ENCODE measurements around the gene CST8. TPM values are rescaled to one million over a fixed set of nuclear protein-coding genes. Genes with fewer than 3 reads are reported as not detected.
"Not testable (repeated sequence)": the region's sequence is repeated elsewhere in the genome, so short reads cannot be mapped to it uniquely, and the experiment has no call there.

Gene CST8
- polyA plus RNA-seq, 1 donor = not detected

DNA sequence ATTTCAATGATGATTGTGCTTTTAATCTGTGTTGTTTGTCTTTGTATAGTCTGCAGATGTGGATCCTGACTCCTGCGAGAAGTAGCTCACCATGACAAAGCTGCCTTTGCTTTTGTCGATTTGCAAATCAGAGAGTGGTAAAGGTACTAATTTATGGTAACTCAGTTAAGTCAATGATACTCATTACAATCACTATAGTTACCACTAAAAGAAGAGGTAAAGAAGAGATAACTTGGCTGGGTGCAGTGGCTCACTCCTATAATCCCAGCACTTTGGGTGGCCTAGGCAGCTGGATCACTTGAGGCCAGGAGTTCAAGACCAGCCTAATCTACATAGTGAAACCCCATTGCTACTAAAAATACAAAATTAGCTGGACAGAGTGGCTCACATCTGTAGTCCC is 17.6 kb upstream of the CST8 start:
- not testable (repeated sequence) for H3K27me3 ChIP-seq (ENCODE audit: control insufficient read depth, insufficient read depth, low read length); H3K9me3 ChIP-seq (ENCODE audit: control insufficient read depth, low read depth, low read length)
- WGBS (ENCODE audit: insufficient coverage, low lambda C conversion rate) = no CpG with 5 or more reads among the region's 2 CpGs

DNA sequence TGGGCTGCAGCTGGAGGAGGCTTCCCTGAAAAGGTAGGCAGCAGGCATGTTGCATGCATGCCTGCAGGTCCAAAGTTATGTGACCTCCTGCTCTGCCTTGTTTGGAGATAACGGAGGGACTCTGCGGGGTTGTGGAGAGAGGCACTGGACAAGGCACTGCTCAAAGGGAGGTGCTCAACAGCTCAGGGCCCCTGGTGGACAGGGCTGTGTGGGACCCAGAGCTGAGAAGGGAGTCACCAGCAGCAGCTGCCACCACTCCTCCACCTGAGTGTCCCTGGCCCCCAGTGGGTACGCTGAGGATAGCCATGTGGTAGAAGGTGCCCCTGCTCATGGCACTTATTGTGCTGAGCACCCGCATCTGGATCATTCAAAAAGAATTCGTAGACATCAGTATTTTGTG is 15.5 kb upstream of the CST8 start:
- H3K27me3 ChIP-seq (ENCODE audit: control insufficient read depth, insufficient read depth, low read length) = no peaks in the 10 kb centered on the region
- H3K36me3 ChIP-seq (ENCODE audit: control insufficient read depth, insufficient read depth, low read length) = no peaks in the 10 kb centered on the region
- H3K4me1 ChIP-seq (ENCODE audit: control insufficient read depth, insufficient read depth, low read length) = no peaks in the 10 kb centered on the region
- DNase-seq = no peak
- no peak overlapping the region for H3K4me3 ChIP-seq (ENCODE audit: low read length)
- H3K9me3 ChIP-seq (ENCODE audit: control insufficient read depth, low read depth, low read length) = no peaks in the 10 kb centered on the region
- no peak overlapping the region for H3K27ac ChIP-seq (ENCODE audit: low read length)
- 80% methylated on average over 1 of the region's 5 CpGs for WGBS (ENCODE audit: insufficient coverage, low lambda C conversion rate)

More for the DNA sequence above, 17.6 kb upstream of the CST8 start:
- not testable (repeated sequence) for H3K27ac ChIP-seq (ENCODE audit: low read length); H3K4me1 ChIP-seq (ENCODE audit: control insufficient read depth, insufficient read depth, low read length); H3K36me3 ChIP-seq (ENCODE audit: control insufficient read depth, insufficient read depth, low read length); DNase-seq; H3K4me3 ChIP-seq (ENCODE audit: low read length)

DNA sequence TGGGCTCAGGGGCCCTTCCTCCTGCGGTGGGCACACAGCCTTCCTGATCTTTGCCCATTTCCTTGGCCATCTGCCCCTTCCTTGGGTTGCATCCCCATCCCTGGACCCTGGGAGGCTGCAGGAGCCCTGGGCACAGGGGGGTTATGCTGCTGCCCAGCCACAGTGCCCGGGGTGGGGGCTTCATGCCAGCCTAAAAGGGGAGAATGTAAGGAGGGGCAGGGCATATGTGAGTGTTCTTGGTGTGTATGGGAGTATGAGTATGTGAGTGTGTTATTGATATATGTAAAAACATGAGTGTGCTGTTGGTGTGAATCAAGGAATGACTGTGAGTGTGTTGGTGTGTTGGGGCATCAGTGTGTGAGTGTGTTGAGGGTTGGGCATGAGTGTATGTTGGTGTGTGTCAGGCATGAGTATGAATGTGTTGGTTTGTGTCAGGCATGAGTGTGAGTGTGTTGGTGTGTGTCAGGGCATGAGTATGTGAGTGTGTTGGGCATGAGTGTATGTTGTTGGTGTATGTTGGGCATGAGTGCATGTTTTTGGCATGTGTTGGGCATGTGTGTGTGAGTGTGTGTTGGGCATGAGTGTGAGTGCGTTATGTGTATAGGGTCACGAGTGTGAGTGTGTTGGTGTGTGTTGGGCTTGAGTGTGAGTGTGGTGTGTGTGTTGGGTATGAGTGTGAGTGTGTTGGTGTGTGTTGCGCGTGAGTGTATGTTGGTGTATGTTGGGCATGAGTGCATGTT is 14.7 kb upstream of the CST8 start:
- Histone ChIP-seq H3K4me3 (ENCODE audit: low read length) (no peak overlapping the region), H3K9me3 (ENCODE audit: control insufficient read depth, low read depth, low read length) (no peaks in the 10 kb centered on the region), H3K27ac (ENCODE audit: low read length) (no peak overlapping the region), H3K36me3 (ENCODE audit: control insufficient read depth, insufficient read depth, low read length) (no peaks in the 10 kb centered on the region), H3K27me3 (ENCODE audit: control insufficient read depth, insufficient read depth, low read length) (no peaks in the 10 kb centered on the region), H3K4me1 (ENCODE audit: control insufficient read depth, insufficient read depth, low read length) (no peaks in the 10 kb centered on the region)
- WGBS (ENCODE audit: insufficient coverage, low lambda C conversion rate) = no CpG with 5 or more reads among the region's 6 CpGs
- no peak for DNase-seq

DNA sequence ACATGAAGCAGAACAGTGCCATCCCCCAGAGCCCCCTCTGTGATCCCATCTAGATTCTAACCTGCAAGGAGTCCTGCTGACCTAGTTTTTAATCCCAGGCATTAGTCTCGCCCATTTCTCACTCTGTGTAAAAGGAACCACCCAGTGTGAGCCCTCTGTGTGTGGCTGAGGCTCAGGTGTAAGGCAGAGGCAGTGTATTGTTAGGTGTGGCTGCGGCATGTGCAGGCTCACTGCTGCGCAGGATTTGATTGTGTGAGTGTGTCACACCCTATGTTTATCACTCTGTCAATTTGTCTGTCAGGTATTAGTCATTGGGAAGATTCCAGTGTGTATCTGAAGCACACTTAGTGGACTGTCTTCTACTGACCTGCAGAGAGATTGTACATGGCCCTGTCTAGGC is 13.7 kb upstream of the CST8 start:
- Histone ChIP-seq H3K27ac (ENCODE audit: low read length) (no peak overlapping the region), H3K4me3 (ENCODE audit: low read length) (no peak overlapping the region), H3K36me3 (ENCODE audit: control insufficient read depth, insufficient read depth, low read length) (no peaks in the 10 kb centered on the region), H3K27me3 (ENCODE audit: control insufficient read depth, insufficient read depth, low read length) (no peaks in the 10 kb centered on the region), H3K9me3 (ENCODE audit: control insufficient read depth, low read depth, low read length) (no peaks in the 10 kb centered on the region), H3K4me1 (ENCODE audit: control insufficient read depth, insufficient read depth, low read length) (no peaks in the 10 kb centered on the region)
- DNase-seq = no peak
- WGBS (ENCODE audit: insufficient coverage, low lambda C conversion rate) = no CpG with 5 or more reads among the region's 3 CpGs

DNA sequence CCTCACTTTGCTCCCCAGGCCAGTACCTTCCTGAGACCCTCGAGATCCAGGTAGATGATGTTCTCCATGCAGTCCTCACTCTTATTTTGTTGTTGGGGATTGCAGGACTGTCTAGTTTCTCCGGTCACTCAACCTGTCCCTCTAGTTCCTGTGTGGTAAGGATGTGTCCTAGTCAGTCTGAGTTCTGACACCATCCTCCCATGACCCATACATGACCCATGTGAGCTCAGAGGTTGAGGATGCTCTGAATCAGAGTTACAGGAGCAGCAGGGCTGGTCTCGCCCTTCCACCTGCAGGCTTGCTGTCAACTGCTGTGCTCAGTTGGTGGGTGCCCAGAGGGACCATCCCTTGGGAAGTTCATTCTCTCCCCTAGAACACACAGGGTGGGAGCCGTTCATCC is 11.9 kb upstream of the CST8 start:
- WGBS (ENCODE audit: insufficient coverage, low lambda C conversion rate) = no CpG with 5 or more reads among the region's 4 CpGs
- Histone ChIP-seq H3K36me3 (ENCODE audit: control insufficient read depth, insufficient read depth, low read length) (no peaks in the 10 kb centered on the region), H3K9me3 (ENCODE audit: control insufficient read depth, low read depth, low read length) (no peaks in the 10 kb centered on the region)

DNA sequence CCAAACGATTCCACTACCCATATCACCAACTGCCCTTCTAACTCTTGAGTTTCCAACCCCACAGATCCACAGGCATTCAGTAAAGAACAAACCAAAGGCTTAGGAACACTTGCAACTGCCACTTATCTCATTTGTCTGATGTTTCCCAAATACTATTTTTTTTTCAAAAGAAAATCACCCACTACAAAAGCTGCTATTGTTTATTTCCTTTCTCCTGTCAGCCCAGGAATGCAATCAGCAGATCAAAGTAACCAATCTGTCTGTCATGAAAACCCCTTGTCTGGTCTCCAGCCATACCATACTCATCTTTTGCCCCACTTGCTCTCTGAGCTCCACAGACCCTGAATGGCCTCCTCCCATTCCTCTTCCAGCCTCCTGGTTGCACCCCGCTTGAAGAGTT is 8.8 kb upstream of the CST8 start:
- H3K27ac ChIP-seq (ENCODE audit: low read length) = no peak overlapping the region
- H3K4me3 ChIP-seq (ENCODE audit: low read length) = no peak overlapping the region
- H3K36me3 ChIP-seq (ENCODE audit: control insufficient read depth, insufficient read depth, low read length) = no peaks in the 10 kb centered on the region
- no peaks in the 10 kb centered on the region for H3K4me1 ChIP-seq (ENCODE audit: control insufficient read depth, insufficient read depth, low read length)
- H3K9me3 ChIP-seq (ENCODE audit: control insufficient read depth, low read depth, low read length) = no peaks in the 10 kb centered on the region
- H3K27me3 ChIP-seq (ENCODE audit: control insufficient read depth, insufficient read depth, low read length) = no peaks in the 10 kb centered on the region
- no peak for DNase-seq
- no CpG with 5 or more reads among the region's 2 CpGs for WGBS (ENCODE audit: insufficient coverage, low lambda C conversion rate)

More for the DNA sequence above, 11.9 kb upstream of the CST8 start:
- Histone ChIP-seq H3K27ac (ENCODE audit: low read length) (no peak overlapping the region), H3K27me3 (ENCODE audit: control insufficient read depth, insufficient read depth, low read length) (no peaks in the 10 kb centered on the region), H3K4me3 (ENCODE audit: low read length) (no peak overlapping the region), H3K4me1 (ENCODE audit: control insufficient read depth, insufficient read depth, low read length) (no peaks in the 10 kb centered on the region)
- DNase-seq = no peak

DNA sequence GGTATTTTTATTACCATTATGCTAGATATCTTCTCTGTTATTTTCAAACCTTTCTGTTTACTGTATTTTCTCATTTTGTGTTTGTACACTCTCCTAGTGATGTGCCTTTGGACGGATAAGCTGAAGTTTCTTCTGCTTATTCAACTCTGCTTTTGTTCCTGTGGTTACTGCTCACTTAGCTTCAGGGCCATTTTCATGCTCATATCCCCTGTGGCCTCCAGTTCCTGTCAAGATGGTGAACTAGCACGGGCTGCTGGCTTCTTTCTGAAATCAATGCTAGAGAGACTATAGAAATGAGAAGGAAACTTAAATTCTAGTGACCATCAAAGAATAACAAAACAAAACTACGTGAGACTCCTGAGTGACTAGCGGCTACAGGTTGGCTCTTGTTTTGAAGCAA is 6.8 kb upstream of the CST8 start:
- 79% methylated on average over 2 of the region's 4 CpGs for WGBS (ENCODE audit: insufficient coverage, low lambda C conversion rate)
- H3K4me1 ChIP-seq (ENCODE audit: control insufficient read depth, insufficient read depth, low read length) = no peaks in the 10 kb centered on the region
- DNase-seq = no peak
- H3K27ac ChIP-seq (ENCODE audit: low read length) = no peak overlapping the region
- no peaks in the 10 kb centered on the region for H3K36me3 ChIP-seq (ENCODE audit: control insufficient read depth, insufficient read depth, low read length)
- no peaks in the 10 kb centered on the region for H3K9me3 ChIP-seq (ENCODE audit: control insufficient read depth, low read depth, low read length)
- H3K27me3 ChIP-seq (ENCODE audit: control insufficient read depth, insufficient read depth, low read length) = no peaks in the 10 kb centered on the region
- H3K4me3 ChIP-seq (ENCODE audit: low read length) = no peak overlapping the region

DNA sequence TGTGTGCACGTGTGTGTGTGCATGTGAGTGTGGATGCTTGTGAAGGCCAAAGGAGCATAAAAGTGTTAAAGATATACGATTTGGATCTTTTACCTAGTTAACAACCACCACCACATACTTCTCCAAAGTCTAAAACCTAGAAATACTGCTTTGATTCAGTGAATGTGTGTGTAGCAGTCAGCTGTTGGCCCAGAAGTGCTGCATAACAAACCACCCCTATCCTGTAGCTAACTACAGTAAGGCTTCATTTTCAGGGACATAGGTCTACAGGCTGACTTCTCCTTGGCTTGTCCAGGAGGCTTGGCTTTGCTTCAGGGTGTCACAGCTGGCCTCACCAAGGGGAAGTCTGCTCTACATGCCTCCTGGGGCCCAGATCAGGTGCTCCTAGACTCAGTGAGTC is 2.4 kb upstream of the CST8 start:
- no peaks in the 10 kb centered on the region for H3K27me3 ChIP-seq (ENCODE audit: control insufficient read depth, insufficient read depth, low read length)
- no peaks in the 10 kb centered on the region for H3K4me1 ChIP-seq (ENCODE audit: control insufficient read depth, insufficient read depth, low read length)
- no peaks in the 10 kb centered on the region for H3K36me3 ChIP-seq (ENCODE audit: control insufficient read depth, insufficient read depth, low read length)
- no peak for DNase-seq
- H3K4me3 ChIP-seq (ENCODE audit: low read length) = no peak overlapping the region
- H3K9me3 ChIP-seq (ENCODE audit: control insufficient read depth, low read depth, low read length) = no peaks in the 10 kb centered on the region
- no peak overlapping the region for H3K27ac ChIP-seq (ENCODE audit: low read length)
- WGBS (ENCODE audit: insufficient coverage, low lambda C conversion rate) = no CpG with 5 or more reads among the region's 2 CpGs

DNA sequence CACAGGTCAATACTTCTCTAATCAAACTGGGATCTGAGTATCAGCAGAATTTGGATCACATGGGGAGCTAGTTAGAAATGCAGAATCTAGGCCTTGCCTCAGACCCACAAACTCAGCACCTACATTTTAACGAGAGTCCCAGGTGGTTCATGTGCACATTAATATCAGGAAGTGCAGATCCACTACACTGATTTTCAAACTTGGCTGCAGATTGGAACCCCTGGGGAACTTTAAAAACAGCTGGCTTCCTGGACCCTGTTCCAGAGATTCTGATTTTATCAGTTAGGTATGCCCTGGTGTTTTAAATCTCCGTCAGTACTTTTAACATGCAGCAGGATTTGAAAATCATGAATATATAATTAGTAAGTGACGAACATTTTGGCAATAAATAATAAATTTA is 1.9 kb upstream of the CST8 start:
- Histone ChIP-seq H3K27me3 (ENCODE audit: control insufficient read depth, insufficient read depth, low read length) (no peaks in the 10 kb centered on the region), H3K4me3 (ENCODE audit: low read length) (no peak overlapping the region), H3K36me3 (ENCODE audit: control insufficient read depth, insufficient read depth, low read length) (no peaks in the 10 kb centered on the region), H3K27ac (ENCODE audit: low read length) (no peak overlapping the region), H3K9me3 (ENCODE audit: control insufficient read depth, low read depth, low read length) (no peaks in the 10 kb centered on the region), H3K4me1 (ENCODE audit: control insufficient read depth, insufficient read depth, low read length) (no peaks in the 10 kb centered on the region)
- WGBS (ENCODE audit: insufficient coverage, low lambda C conversion rate) = 83% methylated on average over 2 of the region's 3 CpGs
- no peak for DNase-seq

DNA sequence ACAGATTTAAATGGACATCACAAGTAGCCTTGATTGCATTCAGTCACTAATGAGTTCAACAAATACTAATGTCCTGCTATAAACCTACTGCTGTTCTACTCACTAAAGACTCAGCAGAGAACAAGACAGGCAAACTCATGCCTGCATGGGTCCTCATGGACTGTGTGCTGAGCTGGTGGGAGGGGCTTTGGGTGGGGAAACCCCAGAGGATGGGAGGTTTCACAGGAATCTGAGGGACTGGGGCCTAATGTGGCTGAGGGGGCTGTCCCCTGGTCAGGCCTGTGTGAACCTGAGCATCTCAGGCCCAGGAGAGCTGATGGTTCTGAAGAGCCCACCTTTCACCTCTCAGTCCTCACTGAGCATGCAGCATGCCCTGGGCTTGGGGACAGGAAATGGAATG is 1.4 kb downstream of the CST8 start:
- DNase-seq = no peak
- Histone ChIP-seq H3K36me3 (ENCODE audit: control insufficient read depth, insufficient read depth, low read length) (no peaks in the 10 kb centered on the region), H3K27ac (ENCODE audit: low read length) (no peak overlapping the region), H3K27me3 (ENCODE audit: control insufficient read depth, insufficient read depth, low read length) (no peaks in the 10 kb centered on the region), H3K9me3 (ENCODE audit: control insufficient read depth, low read depth, low read length) (no peaks in the 10 kb centered on the region), H3K4me1 (ENCODE audit: control insufficient read depth, insufficient read depth, low read length) (no peaks in the 10 kb centered on the region), H3K4me3 (ENCODE audit: low read length) (no peak overlapping the region)

DNA sequence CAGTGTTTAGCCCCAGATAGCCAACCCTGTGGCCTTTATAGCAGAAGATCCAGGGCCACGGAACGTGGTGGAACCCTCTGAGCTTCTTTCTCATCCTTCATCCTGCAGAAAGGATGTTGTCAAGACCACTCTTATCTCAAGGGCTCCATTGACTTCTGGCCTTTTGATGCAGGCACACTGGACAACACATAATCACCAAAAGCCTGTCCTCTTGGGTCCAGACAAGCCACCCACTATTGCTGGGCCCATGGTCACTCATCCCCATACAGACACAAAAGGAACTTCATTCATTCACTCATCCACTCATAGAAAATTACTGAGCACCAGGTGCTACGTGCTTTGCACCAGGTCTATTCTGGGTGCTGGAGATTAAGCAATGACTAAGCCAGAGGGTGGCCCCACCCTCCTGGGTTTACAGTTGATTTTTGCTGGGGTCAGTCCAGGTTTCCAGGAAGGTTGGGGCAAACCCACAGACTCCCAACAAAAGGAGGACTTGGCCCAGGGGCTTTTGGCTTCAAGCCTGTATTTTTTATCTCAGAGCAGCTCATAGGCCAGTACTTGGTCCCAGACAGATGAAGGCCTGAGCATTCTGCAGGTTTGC is 2.4 kb downstream of the CST8 start:
- DNase-seq = no peak
- WGBS (ENCODE audit: insufficient coverage, low lambda C conversion rate) = no CpG with 5 or more reads among the region's 3 CpGs
- Histone ChIP-seq H3K27me3 (ENCODE audit: control insufficient read depth, insufficient read depth, low read length) (no peaks in the 10 kb centered on the region), H3K4me1 (ENCODE audit: control insufficient read depth, insufficient read depth, low read length) (no peaks in the 10 kb centered on the region), H3K9me3 (ENCODE audit: control insufficient read depth, low read depth, low read length) (no peaks in the 10 kb centered on the region), H3K27ac (ENCODE audit: low read length) (no peak overlapping the region), H3K36me3 (ENCODE audit: control insufficient read depth, insufficient read depth, low read length) (no peaks in the 10 kb centered on the region), H3K4me3 (ENCODE audit: low read length) (no peak overlapping the region)
